ENCODE results near the gene APOBEC3G. TPM values are rescaled to one million over a fixed set of nuclear protein-coding genes. Genes with fewer than 3 reads are reported as not detected.

APOBEC3G gene
- total and polyA plus RNA-seq, 10 of the 15 experiments (the other 5 are each of a cell fraction or from before 2014, with no cell fraction given) = 103 to 232 (median 152) TPM

- Histone ChIP-seq H3K36me3 (ENCODE audit: control insufficient read depth in 2 of 2, insufficient read depth in 2 of 2, low read length in 1 of 2) (no peaks in the 10 kb centered on the region; a peak in 1 of 4 replicates), H3K79me2 (ENCODE audit: control insufficient read depth, insufficient read depth, low read length) (no peaks in the 10 kb centered on the region), H4K20me1 (ENCODE audit: control insufficient read depth, insufficient read depth) (no peaks in the 10 kb centered on the region), H2AFZ (ENCODE audit: control insufficient read depth, low read depth, low read length) (no peak overlapping the region), H3K4me1 (ENCODE audit: control insufficient read depth, insufficient read depth, low read length) (no peaks in the 10 kb centered on the region), H3K27ac (ENCODE audit: control insufficient read depth, insufficient read depth) (no peak overlapping the region), H3K4me3 (no peak overlapping the region), H3K27me3 (replicated peaks in 1 of 2; ENCODE audit: control insufficient read depth in 2 of 2, insufficient read depth in 2 of 2, low read length in 1 of 2) (no peaks in the 10 kb centered on the region), H3K4me2 (ENCODE audit: control insufficient read depth, insufficient read depth) (no peak overlapping the region), H3K9me3 (replicated peaks; ENCODE audit: control insufficient read depth, insufficient read depth, low read length) (no peaks in the 10 kb centered on the region), H3K9ac (ENCODE audit: control insufficient read depth, insufficient read depth, low read length) (no peak overlapping the region)
- CTCF ChIA-PET = interaction anchor here (1.0 kb wide), 1 partner anchor 260 kb away, joined by 3 read pairs; no protein-coding TSS in a partner anchor
- FAIRE-seq (no peak), DNase-seq (ENCODE audit: low read depth, low spot score) (no peak), ATAC-seq (no peak)
- TF ChIP-seq WRNIP1 (IDR thresholded peaks at IDR 0.05; ENCODE audit: borderline replicate concordance, low read depth, low read length) (no peak), CHD4 (IDR thresholded peaks at IDR 0.05) (no peak), NRF1 (conservative IDR thresholded peaks at IDR 0.05; ENCODE audit: low read depth, low read length) (no peak), ZNF687 (IDR thresholded peaks at IDR 0.05) (no peak), RCOR1 (conservative IDR thresholded peaks at IDR 0.05; ENCODE audit: low read depth, low read length) (no peak), SP1 (IDR thresholded peaks at IDR 0.05; ENCODE audit: low read depth, low read length) (no peak), TCF12 (IDR thresholded peaks at IDR 0.05; ENCODE audit: low read depth, low read length) (no peak), E2F8 (IDR thresholded peaks at IDR 0.05; ENCODE audit: low read depth, partially characterized antibody) (no peak), RB1 (IDR thresholded peaks at IDR 0.05; ENCODE audit: borderline replicate concordance) (no peak), BHLHE40 (IDR thresholded peaks at IDR 0.05; ENCODE audit: borderline replicate concordance in 1 of 2, low read depth in 2 of 2, low read length in 1 of 2) (no peak), ATF3 (IDR thresholded peaks at IDR 0.05; ENCODE audit: borderline replicate concordance, extremely low read depth, low read depth, low read length) (no peak), SREBF2 (IDR thresholded peaks at IDR 0.05; ENCODE audit: low read length) (no peak), POLR2AphosphoS5 (IDR thresholded peaks at IDR 0.05; ENCODE audit: low read length) (no peak), ATF7 (IDR thresholded peaks at IDR 0.05; ENCODE audit: low read depth) (no peak), EP300 (IDR thresholded peaks at IDR 0.05; ENCODE audit: borderline replicate concordance in 1 of 2, control insufficient read depth in 1 of 2, low read depth in 2 of 2, low read length in 2 of 2) (no peak)
- SMC1A ChIA-PET (ENCODE audit: uncharacterized antibody, unreplicated experiment) = no interaction called here
- intact Hi-C loops (cut with micrococcal nuclease; ENCODE audit: unreplicated experiment) (no loop called here), in situ Hi-C loops (cut with MboI) (no loop called here)
- RAD21 ChIA-PET (ENCODE audit: unreplicated experiment) = no interaction called here
- BruUV-seq (replicated peaks) = no TSS peak
- POLR2A ChIA-PET = no interaction called here
- 65% methylated on average over 8 of the region's 8 CpGs for WGBS (ENCODE audit: insufficient coverage, insufficient replicate concordance, low lambda C conversion rate, missing lambda C conversion rate)
Measured at GRCh38 chr22:39130152-39130704, 53.2 kb downstream of the APOBEC3G start.
